ENCODE data around the gene SCD. TPM values are rescaled to one million over a fixed set of nuclear protein-coding genes. Genes with fewer than 3 reads are reported as not detected.
A peak's percentile ranks its signal among the peaks of the same experiment; 100 is the strongest.

The SCD gene
- total RNA-seq, 6 donors from 2014 or later, result 108 to 464 (median 251) TPM

DNA sequence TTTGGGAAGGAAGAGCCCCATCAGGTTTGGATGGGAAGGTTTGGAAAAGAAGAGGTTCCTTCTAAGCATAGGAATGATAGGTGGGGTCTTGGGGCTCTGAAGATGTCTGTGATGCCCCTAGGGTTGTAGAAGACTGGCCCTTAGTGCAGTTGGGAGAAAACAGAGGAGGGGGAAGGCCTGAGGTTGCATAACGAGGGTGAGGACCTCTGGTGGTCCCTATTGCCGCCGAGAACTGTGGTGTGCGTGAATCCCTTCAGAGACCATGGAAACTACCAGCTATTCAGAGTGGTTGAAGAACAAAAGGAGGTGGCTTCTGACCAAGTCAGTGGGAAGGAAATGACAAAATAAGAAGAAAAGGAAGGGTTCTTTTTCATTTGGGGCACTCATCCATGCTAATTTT is 13.9 kb upstream of the SCD start:
- TF ChIP-seq POLR2A (IDR thresholded peaks at IDR 0.05) (no peak), POLR2AphosphoS5 (IDR thresholded peaks at IDR 0.05) (no peak), CTCF (IDR thresholded peaks at IDR 0.05) (no peak), EP300 (IDR thresholded peaks at IDR 0.05) (no peak)
- Histone ChIP-seq H3K9me3 (no peaks in the 10 kb centered on the region), H3K4me1 (peaks cover 0 to 7% (median under 1%) of the 10 kb centered on the region in 4 donors), H3K4me3 (no peak overlapping the region), H3K27me3 (no peaks in the 10 kb centered on the region), H3K36me3 (no peaks in the 10 kb centered on the region), H3K27ac (no peak overlapping the region)
- DNase-seq (no peak), ATAC-seq (ENCODE audit: low FRiP score in 2 of 2) (no peak)
- WGBS, 2 donors, result 64 to 71% methylated on average over 4 of the region's 4 CpGs

DNA sequence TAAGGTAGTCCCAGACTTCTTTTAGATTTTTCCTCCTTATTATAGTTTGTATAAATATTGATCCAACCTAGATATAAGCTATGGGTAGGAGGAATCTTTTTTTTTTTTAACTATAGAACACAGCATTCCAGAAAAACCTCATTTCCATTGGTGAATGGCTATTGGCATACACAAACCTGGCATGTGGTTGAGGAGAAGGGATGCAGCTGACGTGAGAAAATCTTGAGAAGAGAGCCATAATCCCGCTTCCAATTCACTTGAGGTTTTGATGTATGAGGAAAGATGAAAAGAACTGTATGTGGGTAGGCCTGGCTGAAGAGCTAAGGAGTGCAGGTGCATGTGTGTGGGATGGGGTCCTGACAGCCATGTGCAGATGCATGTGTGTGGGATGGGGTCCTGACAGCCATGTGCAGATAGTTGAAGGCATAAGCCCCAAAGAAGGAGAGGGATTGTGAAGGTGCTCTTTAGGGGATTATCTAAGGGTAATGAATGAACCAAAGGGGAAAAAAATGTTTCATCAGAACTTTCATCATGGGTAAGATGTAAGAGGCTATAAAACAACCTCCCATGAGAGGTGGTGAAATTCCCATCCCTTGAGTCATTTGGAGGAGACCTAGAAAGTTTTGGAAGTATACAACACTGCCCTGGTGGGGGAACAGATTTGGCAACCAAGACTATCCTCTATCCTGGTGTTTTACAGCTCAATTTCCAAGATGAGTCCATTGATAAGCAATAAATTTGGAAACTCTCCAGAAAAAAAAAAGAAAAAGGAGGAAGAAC is 13.2 kb upstream of the SCD start:
- 87 to 92% methylated on average over 2 of the region's 2 CpGs for WGBS, 2 donors
- ATAC-seq (ENCODE audit: low FRiP score in 2 of 2) (no peak), DNase-seq (no peak)
- Histone ChIP-seq H3K4me1 (peaks cover 0 to 8% (median 7%) of the 10 kb centered on the region in 4 donors), H3K27me3 (no peaks in the 10 kb centered on the region), H3K9me3 (no peaks in the 10 kb centered on the region), H3K4me3 (no peak overlapping the region), H3K27ac (no peak overlapping the region), H3K36me3 (no peaks in the 10 kb centered on the region)
- TF ChIP-seq POLR2A (IDR thresholded peaks at IDR 0.05) (no peak), POLR2AphosphoS5 (IDR thresholded peaks at IDR 0.05) (no peak), CTCF (IDR thresholded peaks at IDR 0.05) (no peak), EP300 (IDR thresholded peaks at IDR 0.05) (no peak)

DNA sequence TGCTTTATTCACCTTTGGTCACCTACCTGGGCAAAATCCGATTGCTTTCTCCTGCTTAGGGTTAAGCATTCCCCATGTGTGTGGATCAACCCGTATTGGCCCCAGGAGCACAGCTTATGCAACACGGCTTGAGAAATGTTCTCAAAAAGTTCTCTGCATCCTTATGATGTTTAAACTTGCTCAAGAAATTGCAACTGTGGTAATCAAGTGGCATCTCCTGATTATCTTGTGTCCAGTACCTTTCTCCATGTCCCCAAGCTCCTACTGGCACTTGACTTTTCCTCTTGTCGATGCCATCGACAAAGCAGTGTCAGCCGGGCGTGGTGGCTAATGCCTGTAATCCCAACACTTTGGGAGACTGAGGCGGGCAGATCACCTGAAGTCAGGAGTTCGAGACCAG is 12.3 kb upstream of the SCD start:
- Histone ChIP-seq H3K27me3 (no peaks in the 10 kb centered on the region), H3K4me1 (peaks cover 0 to 10% (median 7%) of the 10 kb centered on the region in 4 donors), H3K9me3 (no peaks in the 10 kb centered on the region), H3K36me3 (no peaks in the 10 kb centered on the region), H3K4me3 (no peak overlapping the region), H3K27ac (peak overlapping the region in 2 of 4 donors; percentile 9 to 39)
- TF ChIP-seq EP300 (IDR thresholded peaks at IDR 0.05), result peak in 1 of 4 donors; percentile 82
- TF ChIP-seq CTCF (IDR thresholded peaks at IDR 0.05), result no peak
- WGBS, 2 donors, result 74 to 76% methylated on average over 9 of the region's 9 CpGs
- DNase-seq, result peak in 1 of 2 donors; percentile 55
- peak in 1 of 2 donors; percentile 61 for ATAC-seq (ENCODE audit: low FRiP score in 2 of 2)

DNA sequence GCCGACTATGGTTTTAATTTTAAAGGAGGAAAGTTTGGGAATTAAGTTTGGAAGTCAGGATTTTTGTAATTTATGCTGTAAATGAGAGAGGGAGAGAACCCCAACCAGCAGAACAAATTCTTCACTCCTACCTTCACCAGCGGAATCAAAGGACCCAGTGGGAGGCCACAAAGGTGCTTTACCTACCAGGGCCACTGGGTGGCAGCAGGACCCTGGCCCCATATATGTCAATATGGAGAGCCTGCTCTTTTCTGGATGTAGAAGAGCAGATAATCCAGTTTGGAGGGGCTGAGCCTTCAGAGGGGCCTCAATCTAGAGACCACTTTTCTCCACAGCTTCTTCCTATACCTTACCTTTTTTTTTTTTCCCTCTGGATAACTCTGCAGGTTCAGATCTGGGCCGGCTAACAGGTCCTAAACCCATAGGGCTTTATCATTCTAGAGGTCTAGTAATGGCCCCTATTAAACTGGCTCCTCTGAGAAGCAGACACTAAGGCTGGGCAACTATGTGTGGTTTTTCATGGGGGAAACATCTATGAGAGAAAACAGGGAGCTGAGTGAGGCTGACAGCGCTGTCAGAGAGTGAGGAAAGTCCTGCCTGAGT is 8.5 kb upstream of the SCD start:
- peak; percentile 71 to 96 (median 86) for TF ChIP-seq CTCF (IDR thresholded peaks at IDR 0.05)
- TF ChIP-seq POLR2A (IDR thresholded peaks at IDR 0.05), result no peak
- Histone ChIP-seq H3K27ac (peak overlapping the region in 1 of 4 donors; percentile 18), H3K27me3 (no peaks in the 10 kb centered on the region), H3K4me3 (no peak overlapping the region), H3K9me3 (no peaks in the 10 kb centered on the region), H3K36me3 (no peaks in the 10 kb centered on the region), H3K4me1 (peaks cover 0 to 13% (median 9%) of the 10 kb centered on the region in 4 donors)
- peak; percentile 83 to 88 for ATAC-seq (ENCODE audit: low FRiP score in 2 of 2)
- DNase-seq, result peak in 1 of 2 donors; percentile 77
- WGBS, 2 donors, result 61 to 62% methylated on average over 4 of the region's 4 CpGs

All from upper lobe of left lung (tissue), 6 donors.